Measurements from ENCODE around the gene DDB1.

DDB1 gene

GRCh38 chr11:61332797-61333549, at the start of gene DDB1, which contains the start of gene TKFC:
Gene DDB1 (minus strand): TSS chr11:61333105. CDS start chr11:61332968, 137 bp downstream.
Gene TKFC (plus strand): TSS chr11:61333228. CDS start chr11:61334729, 1,501 bp downstream.
- DNase-seq: peak; percentile 79

- no peak for DNase-seq
Observed at GRCh38 chr11:61380884-61381283, 48.0 kb upstream of the DDB1 start.

- DNase-seq: peak; percentile 95
Observed at GRCh38 chr11:61378713-61379313, 45.9 kb upstream of the DDB1 start.

GRCh38 chr11:61377461-61378160, 44.7 kb upstream of the DDB1 start:
- DNase-seq: no peak

GRCh38 chr11:61375761-61376108, 42.8 kb upstream of the DDB1 start:
- no peak for DNase-seq

- no peak for DNase-seq
Observed at GRCh38 chr11:61372659-61373420, 39.9 kb upstream of the DDB1 start.

- DNase-seq: no peak
Observed at GRCh38 chr11:61370349-61371005, 37.6 kb upstream of the DDB1 start.

- no peak for DNase-seq
Observed at GRCh38 chr11:61369372-61370348, 36.8 kb upstream of the DDB1 start.

GRCh38 chr11:61368646-61369045, 35.7 kb upstream of the DDB1 start:
- DNase-seq: no peak

GRCh38 chr11:61367406-61367805, 34.5 kb upstream of the DDB1 start:
- no peak for DNase-seq

- DNase-seq: no peak
Observed at GRCh38 chr11:61364012-61364675, 31.2 kb upstream of the DDB1 start.

- DNase-seq: peak; percentile 46
Observed at GRCh38 chr11:61362542-61362875, 29.6 kb upstream of the DDB1 start.

GRCh38 chr11:61361741-61362541, 29.0 kb upstream of the DDB1 start, which contains the start of the genes CYB561A3 and TMEM138:
Gene CYB561A3 (minus strand): TSS chr11:61361882. CDS start chr11:61356713, 5,169 bp downstream.
Gene TMEM138 (plus strand): TSS chr11:61362374. CDS start chr11:61364391, 2,017 bp downstream.
- DNase-seq: peak; percentile 91

- DNase-seq: no peak
Observed at GRCh38 chr11:61361237-61361740, 28.4 kb upstream of the DDB1 start.

- DNase-seq: no peak
Observed at GRCh38 chr11:61359516-61359915, 26.6 kb upstream of the DDB1 start.

- DNase-seq: no peak
Observed at GRCh38 chr11:61358566-61358965, 25.7 kb upstream of the DDB1 start.

- no peak for DNase-seq
Observed at GRCh38 chr11:61357894-61358239, 25.0 kb upstream of the DDB1 start.

- no peak for DNase-seq
Observed at GRCh38 chr11:61357233-61357893, 24.5 kb upstream of the DDB1 start.

- no peak for DNase-seq
Observed at GRCh38 chr11:61356706-61357105, 23.8 kb upstream of the DDB1 start.
